Measurements from ENCODE around the gene ATP4A. TPM values are rescaled to one million over a fixed set of nuclear protein-coding genes. Genes with fewer than 3 reads are reported as not detected.

ATP4A gene
- total RNA-seq, 1 donor from 2014 or later, result not detected

DNA sequence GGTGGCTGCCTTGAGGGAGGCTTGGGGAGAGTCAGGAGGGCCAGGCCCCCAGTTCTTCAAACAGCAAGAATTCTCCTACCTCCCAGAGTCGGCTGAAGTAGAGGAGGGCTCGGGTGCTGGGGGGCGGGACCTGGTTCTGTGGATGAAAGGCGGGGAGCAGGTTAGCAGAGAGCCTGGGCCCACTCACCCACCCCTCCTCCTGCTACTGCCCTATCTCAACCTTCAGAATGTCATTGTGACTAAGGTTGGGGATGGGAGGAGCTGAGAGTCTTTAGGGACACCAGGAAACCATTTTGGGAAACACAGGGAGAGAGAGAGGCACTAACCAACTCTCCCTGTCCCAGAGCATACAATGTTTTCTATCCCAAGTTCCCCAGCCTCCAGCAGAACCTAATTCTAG is 60.7 kb downstream of the ATP4A start:
- DNase-seq (ENCODE audit: low read depth, low spot score), result no peak

DNA sequence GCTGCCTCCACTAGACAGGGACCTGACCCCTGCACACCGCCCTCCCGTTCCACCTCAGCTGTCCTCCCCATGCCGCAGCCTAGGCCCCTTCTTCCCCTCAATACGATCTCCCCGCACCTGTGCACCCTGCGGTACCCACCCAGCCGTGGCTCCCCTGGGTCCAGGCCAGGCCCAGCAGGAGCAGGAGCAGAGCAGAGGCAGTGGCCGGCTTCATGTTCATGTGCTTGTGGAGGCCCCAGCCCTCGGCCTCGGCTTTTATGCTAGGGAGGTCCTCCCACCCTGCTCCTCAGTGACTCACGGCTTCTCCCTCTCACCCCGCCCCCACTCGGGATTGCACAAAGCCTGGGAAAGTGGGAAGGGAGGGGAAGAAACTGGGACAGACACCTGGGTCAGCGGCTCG is 61.8 kb downstream of the ATP4A start:
- no peak for DNase-seq (ENCODE audit: low read depth, low spot score)

DNA sequence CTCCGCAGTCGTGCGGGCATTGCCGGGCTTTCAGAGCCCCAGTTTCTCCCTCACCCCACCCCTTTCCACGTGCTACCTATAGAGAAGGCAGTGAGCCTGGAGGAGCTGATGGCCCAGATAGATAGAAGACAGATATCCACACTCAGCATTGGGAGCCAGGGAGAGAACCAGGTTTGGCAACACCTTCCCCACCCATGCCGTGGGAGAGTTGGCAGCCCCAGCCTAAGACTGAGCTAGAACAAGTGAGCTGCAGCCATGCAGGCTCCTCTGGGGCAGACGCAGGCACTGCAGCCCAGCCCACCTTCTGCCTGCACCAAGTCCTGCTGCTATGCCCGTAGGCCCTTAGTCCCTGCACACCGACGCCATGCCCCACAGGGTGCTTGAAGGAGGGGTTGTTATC is 62.8 kb downstream of the ATP4A start:
- DNase-seq (ENCODE audit: low read depth, low spot score), result no peak

Other genes with a start within 250 kb of the ATP4A start
- gene CD22, start 234.5 kb downstream of the ATP4A start, total RNA-seq, result 0.60 TPM in 1 of 2 replicates, not detected in the other
- gene FFAR1, start 215.8 kb downstream of the ATP4A start, total RNA-seq, result not detected in 2 replicates
- gene FFAR3, start 205.2 kb downstream of the ATP4A start, total RNA-seq, result not detected in 2 replicates
- not detected in 2 replicates for gene GPR42, start 192.6 kb downstream of the ATP4A start, total RNA-seq
- not detected in 2 replicates for gene FFAR2, start 115.4 kb downstream of the ATP4A start, total RNA-seq
- gene KRTDAP, start 73.2 kb downstream of the ATP4A start, total RNA-seq, result not detected in 2 replicates
- not detected in 2 replicates for gene DMKN, start 50.0 kb downstream of the ATP4A start, total RNA-seq
- not detected in 2 replicates for gene SBSN, start 35.3 kb downstream of the ATP4A start, total RNA-seq
- not detected in 2 replicates for gene GAPDHS, start 30.2 kb downstream of the ATP4A start, total RNA-seq
- gene TMEM147, start 18.0 kb downstream of the ATP4A start, total RNA-seq, result 74.1 and 78.8 TPM in 2 replicates
- not detected in 2 replicates for gene PMIS2, start 22.5 kb upstream of the ATP4A start, total RNA-seq
- 9.1 and 9.4 TPM in 2 replicates for gene HAUS5, start 49.1 kb upstream of the ATP4A start, total RNA-seq
- gene RBM42, start 65.4 kb upstream of the ATP4A start, total RNA-seq, result 48.2 and 51.7 TPM in 2 replicates
- gene ETV2, start 78.1 kb upstream of the ATP4A start, total RNA-seq, result 0.11 and 0.46 TPM in 2 replicates
- gene COX6B1, start 84.7 kb upstream of the ATP4A start, total RNA-seq, result 181 and 348 TPM in 2 replicates
- gene UPK1A, start 102.9 kb upstream of the ATP4A start, total RNA-seq, result not detected in 2 replicates
- not detected in 2 replicates for gene ZBTB32, start 140.9 kb upstream of the ATP4A start, total RNA-seq
- gene KMT2B, start 154.3 kb upstream of the ATP4A start, total RNA-seq, result 4.4 and 5.4 TPM in 2 replicates
- gene IGFLR1, start 178.8 kb upstream of the ATP4A start, total RNA-seq, result 1.2 and 1.8 TPM in 2 replicates
- 2.0 and 3.9 TPM in 2 replicates for gene U2AF1L4, start 181.8 kb upstream of the ATP4A start, total RNA-seq
- 16.3 and 17.7 TPM in 2 replicates for gene PSENEN, start 182.0 kb upstream of the ATP4A start, total RNA-seq
- 5.5 and 7.2 TPM in 2 replicates for gene LIN37, start 184.9 kb upstream of the ATP4A start, total RNA-seq
- 0.20 and 0.67 TPM in 2 replicates for gene HSPB6, start 193.4 kb upstream of the ATP4A start, total RNA-seq
- 3.3 and 3.8 TPM in 2 replicates for gene PROSER3, start 194.5 kb upstream of the ATP4A start, total RNA-seq
- gene ARHGAP33, start 211.9 kb upstream of the ATP4A start, total RNA-seq, result 2.6 and 2.7 TPM in 2 replicates
- gene PRODH2, start 249.2 kb upstream of the ATP4A start, total RNA-seq, result not detected in 2 replicates

Data from pulmonary artery endothelial cell (primary cell).